Measurements from ENCODE around the gene MBD5.

MBD5 gene

GRCh38 chr2:148338541-148338940 lies 317.6 kb downstream of the MBD5 start:
- no peak overlapping the region for H3K23ac ChIP-seq (ENCODE audit: low read length in 2 of 2)
- H3K9me3 ChIP-seq (ENCODE audit: control insufficient read depth, low read length), result peaks cover 6% of the 10 kb centered on the region
- H4K91ac ChIP-seq (ENCODE audit: low read length), result no peak overlapping the region
- no peak overlapping the region for H4K8ac ChIP-seq (ENCODE audit: low read length)
- H2AFZ ChIP-seq (ENCODE audit: low read depth, low read length), result no peak overlapping the region
- H3K4me3 ChIP-seq (ENCODE audit: insufficient read depth in 1 of 2, low read depth in 1 of 2, low read length in 2 of 2), result peak overlapping the region in 1 of 2 experiments; percentile 20
- no peak overlapping the region for H2BK12ac ChIP-seq (ENCODE audit: low read length in 2 of 2)
- H3K79me1 ChIP-seq (replicated peaks; ENCODE audit: low read length, poor library complexity, severe bottlenecking), result peaks cover 13% of the 10 kb centered on the region
- peaks cover 2% of the 10 kb centered on the region for H3K4me1 ChIP-seq (ENCODE audit: control insufficient read depth, insufficient read depth, low read depth, low read length)
- no peak overlapping the region for H2BK5ac ChIP-seq (ENCODE audit: low read depth, low read length, poor library complexity, severe bottlenecking)
- no peak overlapping the region for H3K4me2 ChIP-seq (ENCODE audit: low read length, poor library complexity, severe bottlenecking)
- no peaks in the 10 kb centered on the region for H3K27me3 ChIP-seq (ENCODE audit: control insufficient read depth in 1 of 2, insufficient read depth in 1 of 2, low read length in 2 of 2)
- no peak overlapping the region for H2AK5ac ChIP-seq (ENCODE audit: low read length, severe bottlenecking)
- H3K18ac ChIP-seq (ENCODE audit: low read depth in 1 of 2, low read length in 2 of 2), result no peak overlapping the region
- H3K27ac ChIP-seq (ENCODE audit: low read length, poor library complexity, severe bottlenecking), result peak overlapping the region; percentile 17
- no peak overlapping the region for H2BK15ac ChIP-seq (ENCODE audit: low read depth, poor library complexity, severe bottlenecking)
- H3K36me3 ChIP-seq (ENCODE audit: control insufficient read depth in 1 of 2, insufficient read depth in 2 of 2, low read depth in 1 of 2, low read length in 2 of 2), result peaks cover 6 to 23% of the 10 kb centered on the region in 2 experiments
- H3K14ac ChIP-seq (ENCODE audit: low read length in 2 of 2), result no peak overlapping the region
- DNase-seq, result peak; percentile 31
- H3K9ac ChIP-seq (ENCODE audit: low read length), result peak overlapping the region; percentile 69
- H2BK120ac ChIP-seq (ENCODE audit: low read depth, low read length), result no peak overlapping the region
- no peak overlapping the region for H3K4ac ChIP-seq (ENCODE audit: low read depth in 1 of 2, low read length in 2 of 2)

DNA sequence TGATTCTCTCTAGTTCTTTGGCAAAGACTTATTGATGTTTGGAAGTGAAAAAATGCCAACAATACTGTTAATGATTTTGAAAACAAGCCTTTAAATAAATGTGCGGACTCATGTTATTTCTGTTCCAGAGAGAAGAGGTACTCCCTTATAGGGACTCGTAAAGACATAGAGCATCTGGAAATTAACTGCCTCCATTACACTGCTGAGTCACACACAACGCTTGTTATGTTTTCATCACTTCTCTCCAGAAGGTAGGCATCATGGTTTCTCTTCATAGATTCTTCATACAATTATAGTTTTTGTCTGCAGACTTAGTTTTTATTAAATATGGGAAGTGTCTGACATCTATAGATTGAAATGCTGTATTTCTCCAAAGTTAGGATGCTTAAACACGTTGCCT lies 321.2 kb downstream of the MBD5 start:
- Histone ChIP-seq H2BK15ac (ENCODE audit: low read depth, poor library complexity, severe bottlenecking) (no peak overlapping the region), H4K8ac (ENCODE audit: low read length) (no peak overlapping the region), H3K36me3 (ENCODE audit: control insufficient read depth in 1 of 2, insufficient read depth in 2 of 2, low read depth in 1 of 2, low read length in 2 of 2) (peaks cover 0 to 15% of the 10 kb centered on the region in 2 experiments), H2BK12ac (ENCODE audit: low read length in 2 of 2) (no peak overlapping the region), H2AFZ (ENCODE audit: low read depth, low read length) (no peak overlapping the region), H4K91ac (ENCODE audit: low read length) (no peak overlapping the region), H3K4me1 (ENCODE audit: control insufficient read depth, insufficient read depth, low read depth, low read length) (peaks cover 2% of the 10 kb centered on the region), H3K9me3 (ENCODE audit: control insufficient read depth, low read length) (peaks cover 6% of the 10 kb centered on the region), H3K79me1 (replicated peaks; ENCODE audit: low read length, poor library complexity, severe bottlenecking) (peaks cover 9% of the 10 kb centered on the region), H2BK120ac (ENCODE audit: low read depth, low read length) (no peak overlapping the region), H2BK5ac (ENCODE audit: low read depth, low read length, poor library complexity, severe bottlenecking) (no peak overlapping the region), H3K4me3 (ENCODE audit: insufficient read depth in 1 of 2, low read depth in 1 of 2, low read length in 2 of 2) (no peak overlapping the region), H3K4me2 (ENCODE audit: low read length, poor library complexity, severe bottlenecking) (no peak overlapping the region), H3K4ac (ENCODE audit: low read depth in 1 of 2, low read length in 2 of 2) (no peak overlapping the region), H3K23ac (ENCODE audit: low read length in 2 of 2) (no peak overlapping the region), H3K27me3 (ENCODE audit: control insufficient read depth in 1 of 2, insufficient read depth in 1 of 2, low read length in 2 of 2) (no peaks in the 10 kb centered on the region), H3K27ac (ENCODE audit: low read length, poor library complexity, severe bottlenecking) (no peak overlapping the region), H3K9ac (ENCODE audit: low read length) (no peak overlapping the region), H2AK5ac (ENCODE audit: low read length, severe bottlenecking) (no peak overlapping the region), H3K18ac (ENCODE audit: low read depth in 1 of 2, low read length in 2 of 2) (no peak overlapping the region), H3K14ac (ENCODE audit: low read length in 2 of 2) (no peak overlapping the region)
- 94% methylated on average over 2 of the region's 4 CpGs for WGBS
- no peak for DNase-seq

GRCh38 chr2:148350199-148350598 lies 329.3 kb downstream of the MBD5 start:
- Histone ChIP-seq H3K18ac (ENCODE audit: low read depth in 1 of 2, low read length in 2 of 2) (no peak overlapping the region), H3K4me3 (ENCODE audit: insufficient read depth in 1 of 2, low read depth in 1 of 2, low read length in 2 of 2) (no peak overlapping the region), H2AK5ac (ENCODE audit: low read length, severe bottlenecking) (no peak overlapping the region), H3K9ac (ENCODE audit: low read length) (no peak overlapping the region), H3K27ac (ENCODE audit: low read length, poor library complexity, severe bottlenecking) (no peak overlapping the region), H2AFZ (ENCODE audit: low read depth, low read length) (no peak overlapping the region), H3K79me1 (replicated peaks; ENCODE audit: low read length, poor library complexity, severe bottlenecking) (peaks cover 15% of the 10 kb centered on the region), H3K36me3 (ENCODE audit: control insufficient read depth in 1 of 2, insufficient read depth in 2 of 2, low read depth in 1 of 2, low read length in 2 of 2) (no peaks in the 10 kb centered on the region), H4K8ac (ENCODE audit: low read length) (no peak overlapping the region), H2BK5ac (ENCODE audit: low read depth, low read length, poor library complexity, severe bottlenecking) (no peak overlapping the region), H3K4ac (ENCODE audit: low read depth in 1 of 2, low read length in 2 of 2) (no peak overlapping the region), H3K4me1 (ENCODE audit: control insufficient read depth, insufficient read depth, low read depth, low read length) (no peaks in the 10 kb centered on the region), H3K9me3 (ENCODE audit: control insufficient read depth, low read length) (no peaks in the 10 kb centered on the region), H2BK15ac (ENCODE audit: low read depth, poor library complexity, severe bottlenecking) (no peak overlapping the region), H3K14ac (ENCODE audit: low read length in 2 of 2) (no peak overlapping the region), H3K27me3 (ENCODE audit: control insufficient read depth in 1 of 2, insufficient read depth in 1 of 2, low read length in 2 of 2) (no peaks in the 10 kb centered on the region), H3K23ac (ENCODE audit: low read length in 2 of 2) (no peak overlapping the region), H2BK120ac (ENCODE audit: low read depth, low read length) (no peak overlapping the region), H4K91ac (ENCODE audit: low read length) (no peak overlapping the region), H2BK12ac (ENCODE audit: low read length in 2 of 2) (no peak overlapping the region), H3K4me2 (ENCODE audit: low read length, poor library complexity, severe bottlenecking) (no peak overlapping the region)
- DNase-seq, result no peak
- 85% methylated on average over 1 of the region's 1 CpG for WGBS

- H3K4me3 ChIP-seq (ENCODE audit: insufficient read depth in 1 of 2, low read depth in 1 of 2, low read length in 2 of 2), result no peak overlapping the region
- H3K79me1 ChIP-seq (replicated peaks; ENCODE audit: low read length, poor library complexity, severe bottlenecking), result peaks cover 15% of the 10 kb centered on the region
- no peak overlapping the region for H3K4ac ChIP-seq (ENCODE audit: low read depth in 1 of 2, low read length in 2 of 2)
- H3K9me3 ChIP-seq (ENCODE audit: control insufficient read depth, low read length), result no peaks in the 10 kb centered on the region
- no peak overlapping the region for H4K8ac ChIP-seq (ENCODE audit: low read length)
- H2BK120ac ChIP-seq (ENCODE audit: low read depth, low read length), result no peak overlapping the region
- H3K18ac ChIP-seq (ENCODE audit: low read depth in 1 of 2, low read length in 2 of 2), result no peak overlapping the region
- H3K23ac ChIP-seq (ENCODE audit: low read length in 2 of 2), result no peak overlapping the region
- no peak overlapping the region for H2BK15ac ChIP-seq (ENCODE audit: low read depth, poor library complexity, severe bottlenecking)
- H3K9ac ChIP-seq (ENCODE audit: low read length), result no peak overlapping the region
- H3K4me2 ChIP-seq (ENCODE audit: low read length, poor library complexity, severe bottlenecking), result no peak overlapping the region
- 100% methylated on average over 1 of the region's 2 CpGs for WGBS
- H3K27me3 ChIP-seq (ENCODE audit: control insufficient read depth in 1 of 2, insufficient read depth in 1 of 2, low read length in 2 of 2), result no peaks in the 10 kb centered on the region
- no peak overlapping the region for H2BK12ac ChIP-seq (ENCODE audit: low read length in 2 of 2)
- DNase-seq, result no peak
- no peak overlapping the region for H2AK5ac ChIP-seq (ENCODE audit: low read length, severe bottlenecking)
- no peak overlapping the region for H2BK5ac ChIP-seq (ENCODE audit: low read depth, low read length, poor library complexity, severe bottlenecking)
- no peak overlapping the region for H3K27ac ChIP-seq (ENCODE audit: low read length, poor library complexity, severe bottlenecking)
- H2AFZ ChIP-seq (ENCODE audit: low read depth, low read length), result no peak overlapping the region
- no peak overlapping the region for H4K91ac ChIP-seq (ENCODE audit: low read length)
- H3K36me3 ChIP-seq (ENCODE audit: control insufficient read depth in 1 of 2, insufficient read depth in 2 of 2, low read depth in 1 of 2, low read length in 2 of 2), result no peaks in the 10 kb centered on the region
- H3K4me1 ChIP-seq (ENCODE audit: control insufficient read depth, insufficient read depth, low read depth, low read length), result no peaks in the 10 kb centered on the region
- H3K14ac ChIP-seq (ENCODE audit: low read length in 2 of 2), result no peak overlapping the region
Observed at GRCh38 chr2:148351437-148352143, 330.7 kb downstream of the MBD5 start.
